Esophagus squamous epithelium (tissue), 5 donors: ENCODE results near the gene COPS4. TPM values are rescaled to one million over a fixed set of nuclear protein-coding genes. Genes with fewer than 3 reads are reported as not detected.
"Not testable (repeated sequence)": the region's sequence is repeated elsewhere in the genome, so short reads cannot be mapped to it uniquely, and the experiment has no call there.

Experiments used
- DNase-seq: peaks from one replicate; lab custom pipeline; 2025; lab: John Stamatoyannopoulos, UW
- H3K27ac ChIP-seq, 4 donors: fragments of 200-600 bp; sonication (generic); one replicate each; pipeline ENCODE4 v1.5.1; 2016 to 2019; ENCODE audit warnings: mild to moderate bottlenecking in 1 of 4
- H3K27me3 ChIP-seq, 4 donors: fragments of 200-600 bp; sonication (generic); 1 replicate in 3 of 4; 2 replicates in 1 of 4; pipeline versions ENCODE4 v1.5.1 to v1.6.0; 2017 to 2021; ENCODE audit warnings: antibody characterized with exemption in 1 of 4
- H3K36me3 ChIP-seq, 3 donors: fragments of 200-600 bp; sonication (generic); one replicate each; pipeline ENCODE4 v1.5.1; 2016 to 2019
- H3K4me1 ChIP-seq, 3 donors: fragments of 200-600 bp; sonication (generic); one replicate each; pipeline ENCODE4 v1.5.1; 2017 to 2019
- H3K4me3 ChIP-seq, 4 donors: fragments of 200-600 bp; sonication (generic); 1 replicate in 3 of 4; 2 replicates in 1 of 4; pipeline ENCODE4 v1.5.1; 2016 to 2019; ENCODE audit warnings: mild to moderate bottlenecking in 2 of 4, moderate library complexity in 1 of 4
- H3K9me3 ChIP-seq, 3 donors: fragments of 200-600 bp; sonication (generic); one replicate each; pipeline ENCODE4 v1.5.1; 2016 to 2019
- CTCF ChIP-seq, 6 experiments: fragments of 450-650 bp in 4 of 6; fragments of 200-600 bp in 2 of 6; sonication (generic) in 2 of 6; IDR thresholded peaks; one replicate each; pipeline ENCODE4 v1.5.1; 2016 to 2019; ENCODE audit warnings: antibody characterized with exemption in 6 of 6, mild to moderate bottlenecking in 4 of 6, moderate library complexity in 4 of 6
- POLR2A ChIP-seq, 4 donors: fragments of 450-650 bp; IDR thresholded peaks; one replicate each; pipeline ENCODE4 v1.6.1; 2017; ENCODE audit warnings: antibody characterized with exemption in 4 of 4, mild to moderate bottlenecking in 4 of 4, moderate library complexity in 3 of 4
- WGBS, 2 donors: methylation state at CpG; one replicate each; pipeline ENCODE4 v1.1.5; 2018; 5-methylcytosine and 5-hydroxymethylcytosine counted together
- intact Hi-C: fragments of 100-400 bp; cut with DNase I; formaldehyde crosslinking; loops from one replicate; pipeline ENCODE4 v1.15.0; 2022
- total RNA-seq, 4 donors: library from RNA; depleted of rRNA; stranded (reverse); fragments of >200 nt; gene quantifications; one replicate each; pipeline ENCODE4 v1.1.0, GENCODE V29; 2016
- donor health status: DM: yes; HTN: yes; CAD: no.

The COPS4 gene
- total RNA-seq, 4 donors from 2014 or later = 22.5 to 56.8 (median 39.9) TPM

- Histone ChIP-seq H3K27me3 (no peaks in the 10 kb centered on the region), H3K27ac (no peak overlapping the region), H3K4me1 (no peaks in the 10 kb centered on the region), H3K9me3 (peaks cover 0 to 17% (median 11%) of the 10 kb centered on the region in 3 donors), H3K4me3 (no peak overlapping the region), H3K36me3 (no peaks in the 10 kb centered on the region)
- TF ChIP-seq CTCF (IDR thresholded peaks at IDR 0.05) (no peak), POLR2A (IDR thresholded peaks at IDR 0.05) (no peak)
- intact Hi-C loops = no loop called here
- WGBS, 2 donors = 77 to 81% methylated on average over 2 of the region's 2 CpGs
- no peak for DNase-seq
Measured at GRCh38 chr4:83022724-83023450, 12.1 kb upstream of the COPS4 start.

- H3K4me1 ChIP-seq, H3K27ac ChIP-seq, H3K36me3 ChIP-seq, intact Hi-C loops, H3K4me3 ChIP-seq, DNase-seq, H3K27me3 ChIP-seq: not testable (repeated sequence)
- H3K9me3 ChIP-seq = peaks cover 0 to 17% (median 11%) of the 10 kb centered on the region in 3 donors
- 89 to 94% methylated on average over 1 of the region's 1 CpG for WGBS, 2 donors
Measured at GRCh38 chr4:83023599-83023998, 11.4 kb upstream of the COPS4 start.

GRCh38 chr4:83024233-83024632 lies 10.8 kb upstream of the COPS4 start:
- Histone ChIP-seq H3K27ac (no peak overlapping the region), H3K27me3 (no peaks in the 10 kb centered on the region)
- WGBS, 2 donors = 43% methylated on average over 2 of the region's 2 CpGs; no CpG with 5 or more reads in 1 of the 2 donors

GRCh38 chr4:83025563-83025962 lies 9.4 kb upstream of the COPS4 start:
- TF ChIP-seq CTCF (IDR thresholded peaks at IDR 0.05) = no peak
- no peak for TF ChIP-seq POLR2A (IDR thresholded peaks at IDR 0.05)
- Histone ChIP-seq H3K36me3 (no peaks in the 10 kb centered on the region), H3K9me3 (peaks cover 0 to 17% (median 11%) of the 10 kb centered on the region in 3 donors), H3K27ac (no peak overlapping the region), H3K27me3 (no peaks in the 10 kb centered on the region), H3K4me1 (no peaks in the 10 kb centered on the region), H3K4me3 (no peak overlapping the region)
- DNase-seq = no peak
- intact Hi-C loops = no loop called here

More at GRCh38 chr4:83024233-83024632, 10.8 kb upstream of the COPS4 start:
- H3K9me3 ChIP-seq = peaks cover 0 to 17% (median 11%) of the 10 kb centered on the region in 3 donors
- H3K36me3 ChIP-seq = no peaks in the 10 kb centered on the region
- intact Hi-C loops = no loop called here
- H3K4me1 ChIP-seq = no peaks in the 10 kb centered on the region
- DNase-seq = no peak
- TF ChIP-seq POLR2A (IDR thresholded peaks at IDR 0.05) (no peak), CTCF (IDR thresholded peaks at IDR 0.05) (no peak)
- no peak overlapping the region for H3K4me3 ChIP-seq

GRCh38 chr4:83028976-83029375 lies 6.0 kb upstream of the COPS4 start:
- Histone ChIP-seq H3K4me3 (no peak overlapping the region), H3K9me3 (peaks cover 0 to 17% (median 11%) of the 10 kb centered on the region in 3 donors), H3K27ac (no peak overlapping the region), H3K4me1 (no peaks in the 10 kb centered on the region), H3K36me3 (no peaks in the 10 kb centered on the region), H3K27me3 (no peaks in the 10 kb centered on the region)
- WGBS, 2 donors = 31 to 41% methylated on average over 3 of the region's 3 CpGs
- DNase-seq = no peak
- TF ChIP-seq CTCF (IDR thresholded peaks at IDR 0.05) (no peak), POLR2A (IDR thresholded peaks at IDR 0.05) (no peak)
- intact Hi-C loops = no loop called here
